Erythroblast (primary cell): ENCODE data around the gene CREB5.

ENCODE experiments used
- DNase-seq, 2 experiments: peaks; one replicate each; lab custom pipeline; 2025; lab: John Stamatoyannopoulos, UW
- GATA1 ChIP-seq: IDR thresholded peaks from 2 replicates; pipeline ENCODE4 v1.6.1; 2011; ENCODE audit warnings: low read depth, mild to moderate bottlenecking, control low read depth, low read length, moderate library complexity
- POLR2A ChIP-seq: IDR thresholded peaks from 2 replicates; pipeline ENCODE4 v1.6.1; 2011; ENCODE audit warnings: mild to moderate bottlenecking, low read length

Gene CREB5

DNA sequence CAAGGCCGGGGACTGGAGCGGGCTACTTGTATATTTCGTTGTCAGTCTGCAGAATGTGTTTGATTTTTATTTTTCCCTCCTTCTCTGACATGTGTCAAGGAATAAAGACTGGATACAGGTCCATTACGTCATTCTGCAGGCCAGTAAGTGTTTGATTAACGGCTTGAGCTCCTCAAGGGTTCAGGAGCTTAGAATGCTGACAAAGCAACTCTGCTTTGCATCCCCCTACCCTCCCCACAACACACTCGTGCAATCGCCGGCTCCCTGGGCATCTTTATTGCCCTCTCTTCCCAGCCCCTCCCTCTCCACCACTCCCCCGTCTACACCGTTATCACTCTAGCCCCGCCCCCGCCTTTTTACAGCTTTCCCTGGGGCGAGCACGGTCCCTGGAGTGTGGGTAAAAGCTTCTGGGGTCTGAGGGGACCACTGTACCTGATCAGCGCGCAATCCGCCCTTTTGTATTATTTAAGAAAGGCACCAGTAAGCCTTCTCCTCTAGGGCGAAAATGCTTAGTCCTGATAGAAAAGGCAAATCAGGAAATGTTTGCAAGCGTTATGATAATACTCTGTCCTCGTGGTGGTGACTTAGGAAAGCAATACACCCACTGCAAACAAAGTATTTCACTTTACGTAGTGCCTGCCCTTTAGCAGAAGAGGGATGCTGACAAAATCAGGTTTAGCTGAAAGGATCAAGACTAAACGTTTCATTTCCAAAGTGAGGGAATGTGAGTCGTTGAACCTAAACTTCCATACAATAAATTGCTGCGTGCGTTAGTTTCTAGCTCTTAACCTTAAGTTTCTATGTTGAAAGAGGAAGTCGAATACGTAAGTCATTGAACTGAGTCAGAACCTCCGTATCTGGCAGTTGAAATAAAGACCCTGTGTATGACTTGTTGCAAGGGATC lies 1.4 kb upstream of the CREB5 start:
- no peak for TF ChIP-seq GATA1
- TF ChIP-seq POLR2A: no peak
- DNase-seq: peak in 1 of 2 experiments; percentile 24

DNA sequence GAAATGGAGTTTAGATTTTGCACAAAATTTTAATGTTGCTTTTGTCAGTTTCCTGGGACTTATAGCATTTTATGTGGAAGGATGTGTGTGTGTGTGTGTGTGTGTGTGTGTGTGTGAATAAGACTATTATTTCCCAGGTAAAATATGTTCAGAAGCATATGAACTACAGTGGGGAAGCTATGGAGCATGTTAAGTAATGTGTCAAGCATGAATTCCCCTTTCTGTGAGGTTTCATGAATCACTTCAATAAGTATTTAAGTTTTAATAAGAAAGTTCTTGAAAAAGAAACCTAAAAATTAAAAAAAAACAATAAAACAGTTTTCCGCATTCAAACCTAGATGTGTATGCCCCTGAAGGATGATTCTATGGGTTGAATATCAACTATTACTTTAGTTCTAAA lies 693 bp downstream of the CREB5 start:
- TF ChIP-seq POLR2A: no peak
- no peak for DNase-seq

DNA sequence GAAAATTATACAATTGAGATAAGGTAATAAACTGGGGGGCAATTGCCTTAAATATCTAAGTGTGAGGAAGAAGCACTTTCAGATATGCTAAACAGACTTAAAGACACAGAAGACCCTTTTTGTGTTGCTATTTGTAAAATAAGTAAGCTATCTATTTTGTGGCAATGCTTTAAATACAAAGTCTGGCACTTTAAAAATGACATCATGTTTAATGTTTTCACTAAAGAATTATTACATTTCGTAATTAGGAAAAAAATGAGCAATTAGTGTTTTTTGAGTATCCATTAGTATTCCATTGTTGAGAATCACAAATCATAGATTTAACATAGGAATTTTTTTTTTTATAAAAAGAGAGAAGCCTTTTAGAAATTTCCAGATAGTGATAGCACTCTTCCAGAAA lies 2.1 kb downstream of the CREB5 start:
- no peak for DNase-seq
- TF ChIP-seq GATA1 (no peak), POLR2A (no peak)

DNA sequence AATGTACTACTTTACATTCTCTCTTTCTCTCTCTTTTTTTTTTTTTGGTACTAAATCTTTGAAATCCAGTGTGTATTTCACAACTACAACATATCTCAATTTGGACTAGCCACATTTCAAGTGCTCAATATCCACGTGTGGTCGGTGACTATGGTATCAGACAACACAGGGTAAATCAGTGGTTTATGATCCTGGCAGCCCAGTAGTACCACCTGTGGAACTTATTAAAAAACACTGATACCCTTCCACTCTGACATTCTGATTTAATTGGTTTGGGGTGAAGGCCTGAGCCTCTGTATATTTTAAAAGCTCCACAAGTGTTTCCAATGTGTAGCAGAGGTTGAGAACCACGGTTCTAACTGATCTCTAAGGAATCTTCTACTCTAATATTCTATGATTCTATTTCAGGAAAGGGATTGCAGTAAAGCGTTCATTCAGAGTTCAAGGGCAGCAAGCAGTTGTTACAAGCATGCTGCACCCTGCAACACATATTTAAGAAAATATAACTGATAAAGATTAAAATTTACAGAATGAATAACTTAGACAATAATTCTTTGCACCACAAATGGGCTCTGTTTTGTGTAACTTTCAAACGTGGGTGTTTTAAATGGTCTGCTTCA lies 5.1 kb downstream of the CREB5 start:
- TF ChIP-seq POLR2A: no peak
- TF ChIP-seq GATA1: no peak
- DNase-seq: no peak

DNA sequence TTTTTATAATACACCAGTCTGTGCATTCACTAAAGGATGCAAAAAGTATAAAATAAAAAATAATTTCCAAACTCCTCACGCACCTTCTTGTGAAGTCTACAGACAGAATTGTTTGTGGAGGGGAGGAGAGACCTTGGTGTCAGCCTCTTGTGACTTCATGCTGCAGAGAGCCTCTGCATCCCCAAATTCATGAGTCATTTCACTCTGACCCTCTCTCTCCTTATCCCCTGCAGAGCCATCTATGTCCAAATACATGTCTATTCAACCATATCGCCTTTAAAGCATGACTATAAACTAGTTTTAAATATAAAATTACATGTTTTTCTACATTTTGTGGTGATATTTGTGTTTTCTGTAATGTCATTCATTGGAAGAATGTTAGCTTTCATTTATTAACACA lies 6.0 kb downstream of the CREB5 start:
- DNase-seq: no peak
- TF ChIP-seq GATA1 (no peak), POLR2A (no peak)

DNA sequence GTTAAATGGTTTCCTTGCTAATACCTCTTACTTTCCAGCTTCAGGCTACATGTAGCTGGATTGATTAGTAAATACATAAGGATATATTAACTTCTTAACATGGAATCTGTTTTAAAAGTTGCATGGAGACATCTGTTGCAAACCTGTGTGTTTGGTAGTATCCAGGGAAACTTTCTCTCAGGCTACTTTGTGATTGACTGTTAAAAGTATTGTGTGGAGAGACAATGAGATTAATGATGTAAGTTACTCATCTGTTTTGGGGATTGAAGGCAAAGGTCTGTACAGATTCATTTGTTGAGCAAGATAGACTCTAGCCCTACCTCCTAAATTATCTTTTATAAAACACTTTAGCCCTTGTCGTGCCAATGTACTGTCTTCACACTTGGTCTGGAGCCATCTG lies 6.6 kb downstream of the CREB5 start:
- DNase-seq: no peak
- no peak for TF ChIP-seq POLR2A
- TF ChIP-seq GATA1: no peak

DNA sequence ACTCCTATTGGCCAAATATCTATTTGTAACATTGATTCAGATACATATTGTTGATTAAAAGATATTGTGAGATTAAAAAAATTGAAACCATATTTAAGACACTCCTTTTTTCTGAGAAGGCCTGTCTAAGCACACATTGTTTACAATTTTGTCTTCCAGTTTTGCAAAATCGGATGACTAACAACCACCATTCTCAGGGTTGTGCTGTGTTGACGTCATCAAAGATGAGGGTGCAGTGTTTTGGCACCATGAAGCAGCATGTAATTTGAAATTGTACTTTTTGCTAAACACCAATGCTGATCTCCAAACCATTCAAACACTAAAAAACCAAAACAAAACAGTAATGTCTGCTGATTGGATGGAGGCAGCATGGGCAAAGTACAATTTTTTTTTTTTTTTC lies 7.4 kb downstream of the CREB5 start:
- DNase-seq: peak in 1 of 2 experiments; percentile 26
- no peak for TF ChIP-seq POLR2A
- no peak for TF ChIP-seq GATA1

DNA sequence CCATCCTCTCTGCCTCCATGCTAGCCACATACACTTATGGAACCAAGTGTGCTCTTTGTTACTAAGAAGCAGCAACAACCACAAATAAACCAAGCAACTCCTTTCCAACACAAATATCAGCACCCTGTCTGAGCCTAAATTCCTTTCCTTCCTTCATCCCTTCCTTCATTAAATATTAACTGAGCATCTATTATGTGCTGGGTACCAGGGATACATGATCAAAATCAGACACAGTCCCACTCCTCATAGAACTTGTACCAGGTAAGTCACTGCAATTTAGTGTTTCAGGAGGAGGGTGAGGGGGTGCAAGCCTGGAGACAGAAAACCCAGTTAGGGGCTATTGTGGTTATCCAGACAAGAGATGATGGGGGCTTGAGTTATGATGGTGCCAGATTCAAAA lies 10.8 kb downstream of the CREB5 start:
- no peak for TF ChIP-seq POLR2A
- no peak for TF ChIP-seq GATA1
- DNase-seq: no peak

DNA sequence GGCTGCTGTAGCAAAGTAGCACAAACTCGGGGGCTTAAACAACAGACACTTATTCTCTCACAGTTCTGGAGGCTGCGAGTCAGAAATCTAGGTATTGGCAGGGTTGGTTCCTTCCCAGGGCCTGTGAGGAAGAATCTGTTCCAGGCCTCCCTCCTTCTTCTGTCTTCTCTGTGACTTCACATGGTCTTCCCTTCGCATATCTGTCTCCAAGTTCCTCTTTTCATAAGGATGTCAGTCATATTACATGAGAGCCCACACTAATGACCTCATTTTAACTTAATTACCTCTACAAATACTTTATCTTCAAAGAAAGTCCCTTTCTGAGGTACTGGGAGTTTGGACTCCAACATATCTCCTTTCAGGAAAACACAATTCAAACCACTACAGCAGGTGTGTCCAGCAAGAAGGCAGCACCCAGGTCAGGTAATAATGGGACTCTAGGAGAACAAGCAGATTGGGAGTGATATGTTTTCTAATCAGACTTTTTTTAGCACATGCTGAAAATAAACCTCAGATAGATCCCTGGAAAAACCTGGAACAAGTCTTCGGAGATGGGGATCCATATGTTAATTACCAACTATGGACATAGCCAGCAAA lies 11.7 kb downstream of the CREB5 start:
- DNase-seq: no peak
- no peak for TF ChIP-seq GATA1
- no peak for TF ChIP-seq POLR2A

DNA sequence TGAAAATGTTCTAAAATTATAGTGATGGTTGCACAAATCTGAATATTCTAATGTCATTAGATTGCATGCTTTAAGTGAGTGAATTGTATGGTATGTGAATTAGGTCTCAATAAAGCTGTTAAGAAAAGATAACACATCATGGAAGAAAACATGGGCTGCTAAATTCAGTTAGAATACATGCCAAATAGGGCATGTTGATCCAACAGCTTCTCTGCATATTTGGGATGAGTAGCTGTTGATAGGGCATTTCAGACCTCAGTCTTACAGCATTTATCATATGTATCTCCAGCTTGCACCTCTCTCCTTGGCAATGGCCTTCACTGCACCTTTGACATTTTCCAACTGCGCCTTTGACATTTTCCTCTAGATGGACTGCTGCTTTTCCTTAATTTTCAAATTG lies 13.2 kb downstream of the CREB5 start:
- TF ChIP-seq POLR2A (no peak), GATA1 (no peak)
- DNase-seq: no peak

DNA sequence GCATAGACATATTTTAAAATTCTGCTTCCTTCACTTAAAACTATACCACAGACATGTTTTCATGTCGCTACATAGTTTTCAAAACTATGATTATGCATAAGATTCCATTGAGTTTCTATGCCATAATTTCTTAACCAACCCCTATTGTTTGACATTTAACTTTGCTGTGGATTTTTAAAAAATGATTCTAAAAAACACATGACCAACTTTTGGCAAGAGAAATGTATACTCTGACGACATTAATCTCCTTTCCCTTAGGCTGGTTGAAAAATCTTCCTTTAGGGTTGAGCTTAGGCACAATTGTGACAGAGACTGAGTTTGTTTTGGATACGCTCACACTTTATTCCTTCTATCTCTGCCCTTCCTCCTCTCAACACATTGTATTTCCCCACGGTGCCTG lies 14.9 kb downstream of the CREB5 start:
- no peak for TF ChIP-seq POLR2A
- no peak for DNase-seq

DNA sequence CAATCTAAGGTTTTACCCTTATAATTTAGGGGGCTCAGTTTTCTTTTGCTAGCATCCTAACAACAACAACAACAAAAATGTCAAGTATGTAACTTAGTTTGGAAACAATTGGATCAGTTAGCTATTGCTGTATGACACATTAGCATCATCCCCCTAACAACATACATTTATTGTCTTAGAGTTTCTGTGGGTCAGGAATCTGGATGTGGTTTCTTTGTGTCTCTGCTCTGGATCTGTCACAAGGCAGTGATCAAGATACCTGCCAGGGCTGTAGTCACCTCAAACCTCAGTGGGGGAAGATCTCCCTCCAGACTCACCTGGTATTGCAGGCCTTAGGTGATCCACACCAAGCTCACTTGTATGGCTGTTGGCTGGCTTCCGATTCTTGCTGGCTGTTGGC lies 18.3 kb downstream of the CREB5 start:
- no peak for DNase-seq
- TF ChIP-seq GATA1: no peak
- no peak for TF ChIP-seq POLR2A

DNA sequence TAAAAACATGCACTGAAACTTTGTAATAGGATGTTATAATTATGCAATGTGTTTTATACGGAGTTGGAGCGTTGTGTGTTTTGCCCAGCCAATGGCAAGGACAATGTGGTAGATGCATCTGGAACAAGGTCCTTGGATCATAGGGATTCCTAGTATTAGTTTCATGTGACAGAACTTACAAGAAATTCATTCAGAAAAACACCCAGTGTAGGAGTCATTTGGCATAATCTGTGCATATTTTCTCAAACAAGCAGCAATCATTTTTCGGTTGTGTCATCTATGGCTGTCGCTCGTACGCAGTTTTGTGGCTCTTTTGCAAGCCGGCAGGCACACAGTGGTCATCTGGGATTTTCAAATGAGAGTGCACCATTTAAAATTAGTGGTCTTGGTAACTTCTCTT lies 19.8 kb downstream of the CREB5 start:
- TF ChIP-seq POLR2A: no peak
- no peak for TF ChIP-seq GATA1
- no peak for DNase-seq

DNA sequence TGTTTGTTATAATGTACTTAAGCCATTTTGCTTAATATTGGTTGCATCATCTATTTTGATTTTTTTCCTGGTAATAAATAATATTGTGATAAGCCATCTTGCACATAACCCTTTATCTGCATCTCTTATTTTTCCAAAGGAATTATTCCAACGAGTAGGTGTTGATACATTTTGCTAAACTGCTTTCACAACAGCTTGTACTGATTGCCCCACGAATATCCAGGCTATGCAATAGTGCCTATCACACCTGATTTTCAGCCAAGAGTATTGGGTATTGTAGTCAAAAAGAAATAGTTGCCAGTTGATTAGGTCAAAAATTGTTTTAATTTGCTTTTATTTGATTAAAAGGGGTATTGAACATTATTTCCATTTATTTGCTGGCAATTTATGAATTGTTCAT lies 20.7 kb downstream of the CREB5 start:
- TF ChIP-seq POLR2A (no peak), GATA1 (no peak)
- no peak for DNase-seq
